ENCODE measurements around the gene SLC6A1.
"Not testable (repeated sequence)": the region's sequence is repeated elsewhere in the genome, so short reads cannot be mapped to it uniquely, and the experiment has no call there.

SLC6A1 gene

GRCh38 chr3:11059799-11060115 lies 67.2 kb downstream of the SLC6A1 start:
- H2AFZ ChIP-seq (ENCODE audit: low read length): no peak overlapping the region

DNA sequence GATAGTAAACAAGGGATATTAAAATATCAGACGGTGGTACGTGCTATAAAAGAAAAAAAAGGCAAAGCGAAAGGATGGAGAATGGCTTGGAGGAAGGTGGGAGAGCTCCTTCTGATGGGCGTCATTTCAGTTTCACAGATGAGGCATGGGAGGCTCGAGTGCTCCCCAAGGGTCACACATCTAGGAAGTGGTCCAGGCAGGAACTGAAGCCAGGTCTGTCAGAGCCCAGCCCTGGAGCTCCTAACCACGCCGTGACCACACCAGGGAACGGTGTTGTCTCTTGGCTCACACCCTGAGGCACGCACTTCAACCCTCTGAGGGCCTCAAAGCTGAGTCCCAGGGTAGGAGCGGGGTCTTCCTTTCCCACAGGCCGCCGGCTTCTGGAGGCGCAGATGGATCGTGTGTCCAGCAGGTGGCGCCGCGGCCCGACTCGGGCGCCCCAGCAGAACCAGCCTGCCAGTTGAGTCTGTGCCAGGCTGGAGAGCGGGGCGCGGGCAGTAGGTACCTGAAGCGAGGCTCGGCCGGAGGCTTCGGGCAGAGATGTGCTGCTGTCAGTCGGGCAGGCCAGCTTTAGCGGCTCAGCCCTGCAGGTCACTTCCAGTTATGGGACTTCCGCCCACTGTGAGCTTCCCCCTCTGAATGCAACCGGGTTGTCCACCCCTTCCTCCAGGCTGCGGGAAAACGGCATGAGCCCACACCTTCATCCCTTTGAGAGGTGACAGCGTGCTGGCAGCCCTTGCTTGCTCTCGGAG lies 68.1 kb downstream of the SLC6A1 start:
- Histone ChIP-seq H4K20me1 (ENCODE audit: insufficient read depth, low read length) (no peaks in the 10 kb centered on the region), H3K36me3 (ENCODE audit: insufficient read depth, low read length) (no peaks in the 10 kb centered on the region), H3K4me2 (ENCODE audit: low read length) (no peak overlapping the region), H3K4me3 (ENCODE audit: low read depth, low read length, poor library complexity, severe bottlenecking) (no peak overlapping the region), H3F3A (ENCODE audit: insufficient read depth, low read length) (no peaks in the 10 kb centered on the region), H3K9me3 (ENCODE audit: low read length) (no peaks in the 10 kb centered on the region), H3K27ac (ENCODE audit: low read depth, low read length, poor library complexity, severe bottlenecking) (no peak overlapping the region), H3K79me2 (ENCODE audit: insufficient read depth, low read length) (no peaks in the 10 kb centered on the region), H3K27me3 (ENCODE audit: insufficient read depth, low read length) (no peaks in the 10 kb centered on the region), H3K4me1 (ENCODE audit: insufficient read depth, low read length, severe bottlenecking) (no peaks in the 10 kb centered on the region), H2AFZ (ENCODE audit: low read length) (no peak overlapping the region), H3K9ac (ENCODE audit: low read length) (no peak overlapping the region), H3K9me2 (ENCODE audit: low read depth, low read length) (no peaks in the 10 kb centered on the region)
- TF ChIP-seq EZH2 (IDR thresholded peaks at IDR 0.05; ENCODE audit: borderline replicate concordance, low read length) (no peak), CTCF (IDR thresholded peaks at IDR 0.05; ENCODE audit: low read length) (peak; percentile 72)

More at GRCh38 chr3:11059799-11060115, 67.2 kb downstream of the SLC6A1 start:
- TF ChIP-seq CTCF (IDR thresholded peaks at IDR 0.05; ENCODE audit: low read length) (no peak), EZH2 (IDR thresholded peaks at IDR 0.05; ENCODE audit: borderline replicate concordance, low read length) (no peak)
- no peaks in the 10 kb centered on the region for H3F3A ChIP-seq (ENCODE audit: insufficient read depth, low read length)
- H3K9me2 ChIP-seq (ENCODE audit: low read depth, low read length): no peaks in the 10 kb centered on the region
- H3K27me3 ChIP-seq (ENCODE audit: insufficient read depth, low read length): no peaks in the 10 kb centered on the region
- no peak overlapping the region for H3K4me3 ChIP-seq (ENCODE audit: low read depth, low read length, poor library complexity, severe bottlenecking)
- H3K36me3 ChIP-seq (ENCODE audit: insufficient read depth, low read length): no peaks in the 10 kb centered on the region
- H3K4me1 ChIP-seq (ENCODE audit: insufficient read depth, low read length, severe bottlenecking): no peaks in the 10 kb centered on the region
- H4K20me1 ChIP-seq (ENCODE audit: insufficient read depth, low read length): no peaks in the 10 kb centered on the region
- H3K79me2 ChIP-seq (ENCODE audit: insufficient read depth, low read length): no peaks in the 10 kb centered on the region
- no peak overlapping the region for H3K27ac ChIP-seq (ENCODE audit: low read depth, low read length, poor library complexity, severe bottlenecking)
- no peak overlapping the region for H3K4me2 ChIP-seq (ENCODE audit: low read length)
- no peak overlapping the region for H3K9ac ChIP-seq (ENCODE audit: low read length)
- H3K9me3 ChIP-seq (ENCODE audit: low read length): no peaks in the 10 kb centered on the region

DNA sequence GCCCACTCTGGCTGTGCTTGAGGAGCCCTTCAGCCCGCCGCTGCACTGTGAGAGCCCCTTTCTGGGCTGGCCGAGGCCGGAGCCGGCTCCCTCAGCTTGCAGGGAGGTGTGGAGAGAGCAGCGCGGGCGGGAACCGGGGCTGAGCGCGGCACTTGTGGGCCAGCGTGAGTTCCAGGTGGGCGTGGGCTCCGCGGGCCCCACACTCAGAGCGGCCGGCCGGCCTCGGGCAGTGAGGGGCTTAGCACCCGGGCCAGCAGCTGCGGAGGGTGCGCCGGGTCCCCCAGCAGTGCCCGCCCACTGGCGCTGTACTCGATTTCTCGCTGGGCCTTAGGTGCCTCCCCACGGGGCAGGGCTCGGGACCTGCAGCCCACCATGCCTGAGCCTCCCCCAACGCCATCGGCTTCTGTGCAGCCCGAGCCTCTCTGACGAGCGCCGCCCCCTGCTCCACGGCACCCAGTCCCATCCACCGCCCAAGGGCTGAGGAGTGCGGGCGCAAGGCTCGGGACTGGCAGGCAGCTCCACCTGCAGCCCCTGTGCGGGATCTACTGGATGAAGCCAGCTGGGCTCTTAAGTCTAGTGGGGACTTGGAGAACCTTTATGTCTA lies 68.8 kb downstream of the SLC6A1 start:
- H3K27me3 ChIP-seq (ENCODE audit: insufficient read depth, low read length); H3K4me1 ChIP-seq (ENCODE audit: insufficient read depth, low read length, severe bottlenecking); H3K9ac ChIP-seq (ENCODE audit: low read length); H3K79me2 ChIP-seq (ENCODE audit: insufficient read depth, low read length); H2AFZ ChIP-seq (ENCODE audit: low read length); H3K27ac ChIP-seq (ENCODE audit: low read depth, low read length, poor library complexity, severe bottlenecking); H3K36me3 ChIP-seq (ENCODE audit: insufficient read depth, low read length); H3K4me3 ChIP-seq (ENCODE audit: low read depth, low read length, poor library complexity, severe bottlenecking); H3F3A ChIP-seq (ENCODE audit: insufficient read depth, low read length); H4K20me1 ChIP-seq (ENCODE audit: insufficient read depth, low read length); H3K9me3 ChIP-seq (ENCODE audit: low read length); H3K4me2 ChIP-seq (ENCODE audit: low read length); H3K9me2 ChIP-seq (ENCODE audit: low read depth, low read length): not testable (repeated sequence)

DNA sequence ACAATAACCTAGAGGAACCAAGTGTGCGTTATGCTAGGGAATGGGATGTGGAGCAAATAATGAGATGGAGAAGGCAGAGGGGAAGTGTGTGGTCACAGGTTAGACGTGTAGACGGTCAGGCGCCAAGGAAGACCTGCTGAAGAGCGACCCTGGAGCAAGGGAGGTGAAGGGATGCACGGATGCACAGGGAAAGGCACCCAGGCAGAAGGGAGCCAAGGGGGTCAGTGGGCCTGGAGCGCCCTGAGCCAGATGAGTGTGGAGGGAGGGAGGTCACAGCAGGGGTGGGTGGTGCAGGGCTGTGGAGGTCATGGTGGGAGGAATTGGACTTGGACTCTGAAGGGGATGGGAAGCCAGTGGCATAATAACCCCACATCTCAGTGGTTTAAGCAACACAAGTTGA lies 70.2 kb downstream of the SLC6A1 start:
- no peaks in the 10 kb centered on the region for H3K36me3 ChIP-seq (ENCODE audit: insufficient read depth, low read length)
- H3K79me2 ChIP-seq (ENCODE audit: insufficient read depth, low read length): no peaks in the 10 kb centered on the region
- H4K20me1 ChIP-seq (ENCODE audit: insufficient read depth, low read length): no peaks in the 10 kb centered on the region
- H3F3A ChIP-seq (ENCODE audit: insufficient read depth, low read length): no peaks in the 10 kb centered on the region
- no peak overlapping the region for H3K4me2 ChIP-seq (ENCODE audit: low read length)
- no peak overlapping the region for H3K27ac ChIP-seq (ENCODE audit: low read depth, low read length, poor library complexity, severe bottlenecking)
- no peaks in the 10 kb centered on the region for H3K9me3 ChIP-seq (ENCODE audit: low read length)
- no peaks in the 10 kb centered on the region for H3K4me1 ChIP-seq (ENCODE audit: insufficient read depth, low read length, severe bottlenecking)
- H3K27me3 ChIP-seq (ENCODE audit: insufficient read depth, low read length): no peaks in the 10 kb centered on the region
- H3K4me3 ChIP-seq (ENCODE audit: low read depth, low read length, poor library complexity, severe bottlenecking): no peak overlapping the region
- no peak overlapping the region for H3K9ac ChIP-seq (ENCODE audit: low read length)
- no peak for TF ChIP-seq EZH2 (IDR thresholded peaks at IDR 0.05; ENCODE audit: borderline replicate concordance, low read length)
- TF ChIP-seq CTCF (IDR thresholded peaks at IDR 0.05; ENCODE audit: low read length): no peak
- no peaks in the 10 kb centered on the region for H3K9me2 ChIP-seq (ENCODE audit: low read depth, low read length)
- H2AFZ ChIP-seq (ENCODE audit: low read length): no peak overlapping the region

Data from OCI-LY1 (cell line).